Measurements from ENCODE around the gene LRRC36. TPM values are rescaled to one million over a fixed set of nuclear protein-coding genes. Genes with fewer than 3 reads are reported as not detected.

LRRC36 gene
- total RNA-seq, 4 donors from 2014 or later: not detected

DNA sequence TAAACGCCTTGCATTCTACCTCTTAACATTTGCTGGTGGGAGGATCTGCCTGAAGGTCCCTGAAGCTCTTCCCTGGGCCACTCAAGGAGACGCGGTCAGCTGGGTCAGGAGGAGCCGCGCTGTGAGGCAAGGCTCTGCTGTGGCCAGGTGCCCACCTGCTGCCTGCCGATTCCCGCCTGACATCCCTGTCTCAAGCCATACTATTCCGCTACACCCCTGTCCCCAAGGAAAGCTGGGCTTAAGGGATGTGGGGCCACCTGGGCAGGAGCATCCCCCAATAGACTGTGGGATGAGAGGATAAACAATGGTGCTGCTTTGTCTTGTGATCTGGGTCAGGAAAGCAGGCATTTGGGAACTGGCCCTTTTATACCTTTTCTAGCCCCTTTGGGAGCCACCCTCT is 61.6 kb downstream of the LRRC36 start:
- intact Hi-C loops (cut with DNase I; ENCODE audit: low total_unique reads) (no loop called here), in situ Hi-C loops (cut with MboI; ENCODE audit: low sequenced_read_pairs in 4 of 4) (no loop called here)
- Histone ChIP-seq H3K4me1 (peaks cover 43 to 46% of the 10 kb centered on the region in 2 donors), H3K36me3 (no peaks in the 10 kb centered on the region), H3K27ac (peak overlapping the region in 1 of 4 donors; percentile 66), H3K27me3 (no peaks in the 10 kb centered on the region), H3K9me3 (no peaks in the 10 kb centered on the region), H3K4me3 (no peak overlapping the region)
- TF ChIP-seq POLR2A (IDR thresholded peaks at IDR 0.05): no peak
- TF ChIP-seq, protein P1, sequence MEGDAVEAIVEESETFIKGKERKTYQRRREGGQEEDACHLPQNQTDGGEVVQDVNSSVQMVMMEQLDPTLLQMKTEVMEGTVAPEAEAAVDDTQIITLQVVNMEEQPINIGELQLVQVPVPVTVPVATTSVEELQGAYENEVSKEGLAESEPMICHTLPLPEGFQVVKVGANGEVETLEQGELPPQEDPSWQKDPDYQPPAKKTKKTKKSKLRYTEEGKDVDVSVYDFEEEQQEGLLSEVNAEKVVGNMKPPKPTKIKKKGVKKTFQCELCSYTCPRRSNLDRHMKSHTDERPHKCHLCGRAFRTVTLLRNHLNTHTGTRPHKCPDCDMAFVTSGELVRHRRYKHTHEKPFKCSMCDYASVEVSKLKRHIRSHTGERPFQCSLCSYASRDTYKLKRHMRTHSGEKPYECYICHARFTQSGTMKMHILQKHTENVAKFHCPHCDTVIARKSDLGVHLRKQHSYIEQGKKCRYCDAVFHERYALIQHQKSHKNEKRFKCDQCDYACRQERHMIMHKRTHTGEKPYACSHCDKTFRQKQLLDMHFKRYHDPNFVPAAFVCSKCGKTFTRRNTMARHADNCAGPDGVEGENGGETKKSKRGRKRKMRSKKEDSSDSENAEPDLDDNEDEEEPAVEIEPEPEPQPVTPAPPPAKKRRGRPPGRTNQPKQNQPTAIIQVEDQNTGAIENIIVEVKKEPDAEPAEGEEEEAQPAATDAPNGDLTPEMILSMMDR (IDR thresholded peaks at IDR 0.05 in 4 of 5, conservative IDR thresholded peaks at IDR 0.05 in 1 of 5): no peak
- ATAC-seq: no peak
- no peak for DNase-seq

DNA sequence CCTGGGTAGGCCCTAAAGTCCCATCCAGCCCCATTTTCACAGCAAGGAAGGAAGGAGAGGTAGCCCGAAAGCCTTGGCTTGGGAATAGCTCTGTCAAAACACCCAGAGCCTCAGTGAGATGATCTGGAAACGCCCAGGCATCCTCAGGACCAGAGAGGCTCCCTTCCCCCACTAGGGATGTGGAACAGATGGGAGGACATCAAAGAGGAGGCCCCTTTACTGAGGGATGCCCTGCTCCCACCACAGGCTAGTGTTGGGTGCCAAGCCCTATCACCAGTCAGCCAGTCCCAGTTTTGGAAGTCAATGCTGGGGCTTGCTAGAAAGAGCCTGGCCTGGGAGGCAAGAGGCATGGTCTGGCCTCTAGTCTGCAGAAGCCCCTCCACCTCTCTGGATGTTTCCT is 62.0 kb downstream of the LRRC36 start:
- Histone ChIP-seq H3K36me3 (no peaks in the 10 kb centered on the region), H3K27ac (peak overlapping the region in 1 of 4 donors; percentile 66), H3K4me3 (no peak overlapping the region), H3K4me1 (peaks cover 46 to 47% of the 10 kb centered on the region in 2 donors), H3K9me3 (no peaks in the 10 kb centered on the region), H3K27me3 (no peaks in the 10 kb centered on the region)
- TF ChIP-seq POLR2A (IDR thresholded peaks at IDR 0.05): no peak
- TF ChIP-seq, protein P1 (IDR thresholded peaks at IDR 0.05 in 4 of 5, conservative IDR thresholded peaks at IDR 0.05 in 1 of 5): no peak
- intact Hi-C loops (cut with DNase I; ENCODE audit: low total_unique reads): no loop called here
- in situ Hi-C loops (cut with MboI; ENCODE audit: low sequenced_read_pairs in 4 of 4): no loop called here
- ATAC-seq (no peak), DNase-seq (no peak)

DNA sequence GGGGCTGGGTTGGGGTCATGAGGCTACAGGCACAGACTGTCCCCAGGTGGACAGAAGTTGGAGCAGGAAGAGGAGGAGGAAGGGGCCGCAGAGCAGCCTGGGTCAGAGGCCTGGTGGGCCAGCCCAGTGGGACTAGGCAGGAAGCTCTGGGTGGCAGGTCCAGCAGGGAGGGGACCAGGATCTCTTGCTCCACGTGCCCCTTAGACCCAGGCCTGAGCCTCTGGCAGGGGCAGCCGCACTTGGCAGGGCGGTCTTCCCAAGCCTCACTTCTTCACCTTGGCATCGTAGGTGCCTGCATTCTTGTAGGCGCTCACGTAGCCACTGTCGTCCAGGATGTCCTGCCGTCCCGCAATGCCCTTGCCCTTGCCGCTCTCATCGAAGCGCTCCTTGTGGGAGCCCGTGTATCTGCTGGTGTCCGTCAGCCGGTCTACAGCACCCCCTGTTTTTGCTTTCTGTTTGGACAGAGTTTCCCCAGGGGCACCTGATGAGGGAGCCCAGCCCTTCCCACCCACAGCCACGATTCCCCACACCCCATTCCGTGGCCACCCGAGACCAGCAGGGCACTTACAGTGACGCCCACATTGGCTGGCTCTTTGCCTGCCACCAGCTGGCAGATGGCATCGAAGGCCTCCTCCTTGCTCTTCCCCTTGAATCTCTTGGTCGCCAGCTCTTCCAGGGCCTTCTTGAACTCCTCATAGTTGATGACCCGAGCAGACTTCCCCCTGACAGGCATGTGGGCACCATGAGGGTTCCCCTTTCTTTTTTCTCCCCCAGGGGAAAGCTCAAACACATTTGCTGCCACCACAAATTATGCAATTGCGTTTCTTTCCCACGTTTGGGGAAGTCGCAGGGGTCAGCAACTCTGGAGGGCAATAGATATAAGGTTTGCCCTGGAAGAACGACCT is 63.5 kb downstream of the LRRC36 start:
- H3K36me3 ChIP-seq: no peaks in the 10 kb centered on the region
- H3K4me1 ChIP-seq: peaks cover 38 to 45% of the 10 kb centered on the region in 2 donors
- no peaks in the 10 kb centered on the region for H3K27me3 ChIP-seq
- DNase-seq (peak in 1 of 2 donors; percentile 48), ATAC-seq (no peak)
- H3K4me3 ChIP-seq: no peak overlapping the region
- H3K9me3 ChIP-seq: no peaks in the 10 kb centered on the region
- intact Hi-C loops (cut with DNase I; ENCODE audit: low total_unique reads) (no loop called here), in situ Hi-C loops (cut with MboI; ENCODE audit: low sequenced_read_pairs in 4 of 4) (no loop called here)
- peak overlapping the region; percentile 46 to 85 (median 62) for H3K27ac ChIP-seq
- no peak for TF ChIP-seq POLR2A (IDR thresholded peaks at IDR 0.05)
- TF ChIP-seq, protein P1 (IDR thresholded peaks at IDR 0.05 in 4 of 5, conservative IDR thresholded peaks at IDR 0.05 in 1 of 5): no peak

DNA sequence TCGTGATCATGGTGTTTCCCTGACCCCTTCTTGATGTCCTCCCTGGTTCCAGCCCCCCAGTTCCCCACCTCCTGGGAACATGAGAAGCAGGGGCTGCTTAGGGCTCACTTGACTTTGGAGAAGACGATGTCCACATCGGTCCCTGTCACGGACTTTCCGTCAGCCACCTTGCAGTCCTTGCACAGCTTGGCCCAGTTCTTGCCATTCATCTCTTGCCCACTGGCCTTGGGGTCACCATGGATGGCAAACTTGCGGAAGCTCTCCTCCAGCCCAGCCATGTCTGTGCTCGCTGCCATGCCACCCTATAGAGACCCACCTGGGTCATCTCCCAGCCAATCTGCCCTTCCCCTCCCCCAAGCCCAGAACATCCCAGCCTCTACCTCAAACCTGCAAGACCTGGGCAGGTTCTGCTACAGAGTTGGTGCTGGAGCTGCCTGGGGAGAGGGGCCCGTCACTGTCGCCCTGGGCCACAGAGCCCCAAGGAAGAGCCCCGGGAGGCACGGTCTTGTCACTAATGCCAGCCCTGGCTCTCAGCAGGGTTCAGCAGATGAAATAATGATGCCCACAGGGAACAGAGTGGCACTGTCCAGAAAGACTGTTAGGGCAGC is 64.3 kb downstream of the LRRC36 start:
- Histone ChIP-seq H3K9me3 (no peaks in the 10 kb centered on the region), H3K4me3 (no peak overlapping the region), H3K27ac (peak overlapping the region in 3 of 4 donors; percentile 2 to 85 (median 66)), H3K27me3 (no peaks in the 10 kb centered on the region), H3K36me3 (no peaks in the 10 kb centered on the region), H3K4me1 (peaks cover 42 to 52% of the 10 kb centered on the region in 2 donors)
- no peak for TF ChIP-seq POLR2A (IDR thresholded peaks at IDR 0.05)
- TF ChIP-seq, protein P1 (IDR thresholded peaks at IDR 0.05 in 4 of 5, conservative IDR thresholded peaks at IDR 0.05 in 1 of 5): no peak
- DNase-seq (no peak), ATAC-seq (no peak)
- in situ Hi-C loops (cut with MboI; ENCODE audit: low sequenced_read_pairs in 4 of 4): no loop called here
- intact Hi-C loops (cut with DNase I; ENCODE audit: low total_unique reads): no loop called here
